T47D (cell line): Measurements from ENCODE around the gene KCNK13.
A peak's percentile ranks its signal among the peaks of the same experiment; 100 is the strongest.

Experiments
- DNase-seq, 2 experiments: peaks; one replicate each; pipeline versions ENCODE4 v3.0.0 to v3.0.0-alpha.2; 2011 to 2012; ENCODE audit warnings: low read depth in 1 of 2, low spot score in 1 of 2
- JUND ChIP-seq: IDR thresholded peaks from 2 replicates; pipeline ENCODE4 v1.6.1; 2012; ENCODE audit warnings: low read depth
- in situ Hi-C: cut with HindIII; loops from 2 replicates; pipeline ENCODE4 v1.10.0; 2016; ENCODE audit warnings: low sequenced_read_pairs, low pct_unique_long_range_greater_than_20kb

Gene KCNK13

DNA sequence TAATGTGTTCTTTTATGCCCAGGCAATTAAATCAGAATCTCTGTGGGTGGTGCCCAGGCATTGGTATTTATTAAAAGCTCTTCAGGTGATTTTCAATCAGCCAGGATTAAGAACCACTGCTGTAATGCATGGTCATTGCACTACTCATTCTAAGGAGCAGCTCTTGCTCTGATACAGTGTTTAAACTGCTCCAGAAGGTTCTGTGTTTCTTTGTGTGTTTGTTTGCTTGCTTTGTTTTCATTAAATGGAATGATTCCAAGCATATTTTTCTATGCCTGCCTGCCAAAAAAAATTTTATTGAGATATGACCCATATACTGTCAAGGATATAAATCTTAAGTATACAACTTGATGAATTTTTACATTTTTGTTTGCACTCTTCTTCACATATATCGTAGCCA is 54.0 kb downstream of the KCNK13 start:
- TF ChIP-seq JUND: no peak
- DNase-seq: peak in 1 of 2 experiments; percentile 26
- in situ Hi-C loops: no loop called here

GRCh38 chr14:90116444-90116843 is 54.6 kb downstream of the KCNK13 start:
- no peak for DNase-seq
- TF ChIP-seq JUND: no peak
- in situ Hi-C loops: no loop called here

GRCh38 chr14:90118027-90118426 is 56.2 kb downstream of the KCNK13 start:
- in situ Hi-C loops: no loop called here
- no peak for TF ChIP-seq JUND
- no peak for DNase-seq

GRCh38 chr14:90126260-90126659 is 64.5 kb downstream of the KCNK13 start:
- in situ Hi-C loops: no loop called here
- TF ChIP-seq JUND: no peak
- no peak for DNase-seq

DNA sequence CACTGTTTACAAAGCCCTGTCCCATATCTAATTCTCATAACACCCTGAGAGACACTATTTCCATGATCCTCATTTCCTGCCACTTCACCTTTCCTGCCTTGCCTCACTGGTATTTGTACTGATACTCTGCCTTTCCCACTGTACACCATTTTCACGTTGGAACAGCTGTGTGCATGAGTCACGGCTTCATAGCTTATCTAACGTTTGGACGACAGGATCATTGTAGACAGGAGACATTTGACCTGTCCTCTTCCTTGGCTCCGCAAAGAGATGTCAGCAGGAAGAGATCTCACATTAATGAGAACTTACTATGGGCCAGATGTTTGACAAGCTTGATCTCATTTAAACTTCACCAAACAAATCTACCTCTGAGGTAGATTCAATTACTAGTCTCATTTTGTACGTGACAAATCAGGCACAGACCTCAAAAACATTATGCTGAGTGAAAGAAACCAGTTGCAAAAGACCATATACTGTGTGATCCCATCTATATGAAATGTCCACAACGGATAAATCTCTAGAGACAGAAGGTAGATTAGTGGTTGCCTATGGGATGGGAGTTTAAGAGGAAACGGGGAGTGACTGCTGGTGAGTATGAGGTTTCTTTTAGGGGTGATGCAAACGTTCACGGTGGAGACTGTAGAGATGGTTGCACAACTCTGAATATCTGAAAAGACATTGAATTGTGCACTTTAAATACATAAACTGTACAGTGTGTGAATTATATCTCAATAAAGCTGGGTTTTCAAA is 71.2 kb downstream of the KCNK13 start:
- no peak for DNase-seq
- no peak for TF ChIP-seq JUND
- in situ Hi-C loops: no loop called here

GRCh38 chr14:90136904-90137303 is 75.1 kb downstream of the KCNK13 start:
- no peak for TF ChIP-seq JUND
- in situ Hi-C loops: no loop called here
- DNase-seq: no peak

DNA sequence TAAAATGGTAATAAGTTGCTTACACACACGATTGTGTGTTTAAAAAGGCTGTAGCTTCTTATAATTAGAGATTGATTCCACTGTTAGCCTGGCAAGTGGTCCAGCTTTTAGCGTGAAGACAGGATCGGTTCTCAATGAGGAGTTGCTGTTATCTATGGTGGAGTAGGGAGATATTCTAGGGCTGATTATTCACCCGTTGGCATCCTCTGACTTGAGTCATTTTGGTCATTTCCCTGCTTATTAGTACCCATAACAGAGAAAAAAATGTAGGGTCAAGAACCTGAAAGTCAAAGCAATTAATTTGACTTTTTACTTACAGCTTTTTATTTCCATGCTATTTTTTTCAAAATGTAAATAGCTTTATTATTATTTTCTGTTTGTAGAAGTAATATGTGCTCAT is 76.0 kb downstream of the KCNK13 start:
- DNase-seq: no peak
- TF ChIP-seq JUND: no peak
- in situ Hi-C loops: no loop called here

- TF ChIP-seq JUND: no peak
- in situ Hi-C loops: no loop called here
- no peak for DNase-seq
These were observed 77.4 kb downstream of the KCNK13 start for GRCh38 chr14:90139199-90139598.

- peak in 1 of 2 experiments; percentile 8 for DNase-seq
These were observed 78.6 kb downstream of the KCNK13 start for GRCh38 chr14:90140298-90140955.

DNA sequence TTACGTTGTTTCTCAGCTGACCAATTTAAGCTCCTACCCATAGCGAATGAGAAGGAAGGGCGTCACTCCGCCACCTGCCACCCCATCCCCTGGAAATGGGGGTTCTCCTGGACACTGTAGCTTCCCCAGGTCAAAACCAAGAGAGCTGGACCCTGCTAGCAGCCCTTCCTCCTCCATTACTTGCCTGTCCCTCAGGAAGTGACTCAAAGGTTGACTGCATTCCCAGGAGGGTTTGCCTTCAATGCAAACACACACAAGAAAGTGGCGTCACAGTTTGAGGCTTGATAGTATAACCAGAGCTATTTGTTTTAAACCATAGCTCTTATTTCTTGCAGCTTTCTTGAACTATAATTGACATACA is 79.1 kb downstream of the KCNK13 start:
- no peak for DNase-seq
- TF ChIP-seq JUND: no peak
- in situ Hi-C loops: no loop called here

More at GRCh38 chr14:90140298-90140955, 78.6 kb downstream of the KCNK13 start:
- no peak for TF ChIP-seq JUND
- in situ Hi-C loops: no loop called here

DNA sequence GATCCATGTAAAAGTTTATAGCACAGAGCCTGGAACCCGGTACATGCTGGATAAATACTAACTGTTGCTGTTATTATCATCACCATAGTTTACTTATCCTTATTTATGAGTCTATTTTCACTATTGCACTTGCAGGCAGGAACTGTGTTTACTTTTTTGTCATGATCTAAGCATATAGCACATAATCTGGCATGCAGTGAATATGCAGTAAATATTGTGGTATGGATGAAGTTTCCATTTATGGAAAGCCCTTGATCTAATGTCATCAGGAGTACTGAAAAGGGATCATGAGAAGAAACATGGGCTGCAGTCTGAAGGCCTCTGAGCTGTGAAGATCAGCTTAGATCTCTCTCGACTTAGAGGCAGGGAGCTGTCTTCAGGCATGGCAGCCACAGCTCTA is 91.6 kb downstream of the KCNK13 start:
- no peak for TF ChIP-seq JUND
- in situ Hi-C loops: no loop called here
- DNase-seq: no peak

- no peak for TF ChIP-seq JUND
- in situ Hi-C loops: no loop called here
- peak in 1 of 2 experiments; percentile 13 for DNase-seq
These were observed 92.3 kb downstream of the KCNK13 start for GRCh38 chr14:90154110-90154509.

DNA sequence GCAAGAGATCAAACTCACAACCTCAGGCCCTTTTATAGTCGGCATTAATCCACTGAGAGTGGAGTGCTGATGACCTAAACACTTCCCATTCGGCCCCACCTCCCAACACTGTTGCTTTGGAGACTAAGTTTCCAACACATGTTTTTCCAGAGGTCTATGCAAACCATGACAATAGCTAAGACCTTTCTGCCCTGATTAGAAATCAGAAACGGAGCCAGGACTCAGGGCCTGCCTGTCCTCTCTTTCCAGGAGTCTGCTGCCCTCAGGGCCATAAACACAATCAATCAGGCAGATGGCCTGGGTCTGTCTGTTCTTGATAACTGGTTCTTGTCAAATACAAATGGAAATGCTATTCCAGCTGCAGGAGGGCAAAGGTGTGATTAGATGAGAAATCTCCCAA is 97.4 kb downstream of the KCNK13 start:
- in situ Hi-C loops: no loop called here
- DNase-seq: no peak
- no peak for TF ChIP-seq JUND
